Tibial artery (tissue), 4 donors: Measurements from ENCODE around the gene EDN2.

ENCODE experiments used
- DNase-seq, 2 donors: peaks; one replicate each; pipeline ENCODE4 v3.0.0-alpha.2; 2019
- H3K27ac ChIP-seq, 2 donors: fragments of 200-600 bp; sonication (generic) in 1 of 2; 1 replicate in 1 of 2; 2 replicates in 1 of 2; pipeline ENCODE4 v1.5.1; 2018 to 2019; ENCODE audit warnings: mild to moderate bottlenecking in 1 of 2
- H3K27me3 ChIP-seq, 2 donors: fragments of 200-600 bp; sonication (generic) in 1 of 2; one replicate each; pipeline versions ENCODE4 v1.5.1 to v1.6.0; 2016 to 2019
- H3K36me3 ChIP-seq, 3 donors: fragments of 200-600 bp; sonication (generic) in 2 of 3; one replicate each; pipeline ENCODE4 v1.5.1; 2016 to 2019; ENCODE audit warnings: mild to moderate bottlenecking in 2 of 3
- H3K4me1 ChIP-seq, 4 donors: fragments of 200-600 bp; sonication (generic) in 2 of 4; 1 replicate in 3 of 4; 2 replicates in 1 of 4; pipeline ENCODE4 v1.5.1; 2016 to 2019
- H3K4me3 ChIP-seq, 2 donors: fragments of 200-600 bp; sonication (generic) in 1 of 2; 1 replicate in 1 of 2; 2 replicates in 1 of 2; pipeline ENCODE4 v1.5.1; 2018 to 2019; ENCODE audit warnings: mild to moderate bottlenecking in 2 of 2
- H3K9me3 ChIP-seq, 3 donors: fragments of 200-600 bp; sonication (generic) in 1 of 3; one replicate each; pipeline ENCODE4 v1.5.1; 2016 to 2019
- CTCF ChIP-seq, 2 experiments: fragments of 200-600 bp in 1 of 2; fragments of 450-650 bp in 1 of 2; IDR thresholded peaks; one replicate each; pipeline ENCODE4 v1.5.1; 2017 to 2019; ENCODE audit warnings: antibody characterized with exemption in 2 of 2, mild to moderate bottlenecking in 1 of 2, moderate library complexity in 1 of 2
- intact Hi-C: fragments of 100-400 bp; cut with DNase I; formaldehyde crosslinking; loops from one replicate; pipeline ENCODE4 v1.15.0; 2023; ENCODE audit warnings: low total_unique reads

The EDN2 gene

GRCh38 chr1:41452704-41453290 is 31.7 kb downstream of the EDN2 start:
- Histone ChIP-seq H3K27me3 (no peaks in the 10 kb centered on the region), H3K4me1 (peaks cover 0 to 66% (median 39%) of the 10 kb centered on the region in 4 donors), H3K9me3 (no peaks in the 10 kb centered on the region), H3K36me3 (no peaks in the 10 kb centered on the region), H3K27ac (no peak overlapping the region), H3K4me3 (no peak overlapping the region)
- no peak for DNase-seq
- intact Hi-C loops: no loop called here
- TF ChIP-seq CTCF (IDR thresholded peaks at IDR 0.05): no peak

DNA sequence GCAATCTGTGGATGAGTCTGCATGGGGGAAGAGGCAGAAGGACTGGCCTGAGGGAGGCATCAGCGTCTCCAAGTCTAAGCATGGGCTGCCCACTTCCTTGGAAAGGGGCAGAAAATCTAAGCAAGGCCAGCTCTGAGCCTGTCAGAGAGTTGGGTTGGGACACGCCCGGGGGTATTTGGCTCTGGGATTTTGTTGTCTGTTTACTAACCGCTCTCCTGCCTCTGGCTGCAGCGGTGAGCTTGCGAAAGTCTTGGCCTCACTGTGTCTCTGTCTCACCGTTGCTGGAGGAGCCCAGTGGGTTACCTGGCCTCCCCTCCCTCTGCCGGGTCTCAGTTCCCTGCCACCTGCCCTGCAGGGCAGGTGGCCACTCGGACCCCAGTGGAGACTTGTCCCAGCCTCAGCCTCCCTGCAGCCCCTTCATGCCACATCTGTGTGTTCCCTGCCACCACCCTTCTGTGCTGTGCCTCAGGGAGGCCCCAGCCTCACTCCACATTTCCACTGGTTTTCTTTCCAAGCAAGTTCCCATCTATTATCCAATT is 33.7 kb downstream of the EDN2 start:
- no peaks in the 10 kb centered on the region for H3K27me3 ChIP-seq
- no peak overlapping the region for H3K4me3 ChIP-seq
- no peak for DNase-seq
- H3K27ac ChIP-seq: no peak overlapping the region
- H3K36me3 ChIP-seq: no peaks in the 10 kb centered on the region
- peaks cover 0 to 53% (median 28%) of the 10 kb centered on the region in 4 donors for H3K4me1 ChIP-seq
- no peaks in the 10 kb centered on the region for H3K9me3 ChIP-seq
- TF ChIP-seq CTCF (IDR thresholded peaks at IDR 0.05): no peak
- intact Hi-C loops: no loop called here

- DNase-seq: no peak
- no peak for TF ChIP-seq CTCF (IDR thresholded peaks at IDR 0.05)
These were observed 35.1 kb downstream of the EDN2 start for GRCh38 chr1:41449326-41449921.

GRCh38 chr1:41448821-41449220 is 35.7 kb downstream of the EDN2 start:
- TF ChIP-seq CTCF (IDR thresholded peaks at IDR 0.05): no peak
- Histone ChIP-seq H3K4me1 (peaks cover 0 to 36% (median 22%) of the 10 kb centered on the region in 4 donors), H3K9me3 (peaks cover 0 to 10% (median 5%) of the 10 kb centered on the region in 3 donors), H3K27me3 (no peaks in the 10 kb centered on the region), H3K4me3 (no peak overlapping the region), H3K36me3 (no peaks in the 10 kb centered on the region), H3K27ac (no peak overlapping the region)
- intact Hi-C loops: no loop called here
- DNase-seq: no peak

More at GRCh38 chr1:41449326-41449921, 35.1 kb downstream of the EDN2 start:
- Histone ChIP-seq H3K4me3 (no peak overlapping the region), H3K4me1 (peaks cover 0 to 42% (median 22%) of the 10 kb centered on the region in 4 donors), H3K36me3 (no peaks in the 10 kb centered on the region), H3K27me3 (no peaks in the 10 kb centered on the region), H3K27ac (no peak overlapping the region), H3K9me3 (peaks cover 0 to 4% (median 2%) of the 10 kb centered on the region in 3 donors)
- intact Hi-C loops: no loop called here

- no peak for DNase-seq
- no peak overlapping the region for H3K4me3 ChIP-seq
- peaks cover 0 to 11% (median 5%) of the 10 kb centered on the region in 3 donors for H3K9me3 ChIP-seq
- intact Hi-C loops: no loop called here
- no peaks in the 10 kb centered on the region for H3K27me3 ChIP-seq
- H3K27ac ChIP-seq: no peak overlapping the region
- no peak for TF ChIP-seq CTCF (IDR thresholded peaks at IDR 0.05)
- H3K36me3 ChIP-seq: no peaks in the 10 kb centered on the region
- peaks cover 0 to 36% (median 22%) of the 10 kb centered on the region in 4 donors for H3K4me1 ChIP-seq
These were observed 36.3 kb downstream of the EDN2 start for GRCh38 chr1:41447995-41448770.
